ENCODE measurements around the gene PARP6.
A peak's percentile ranks its signal among the peaks of the same experiment; 100 is the strongest.
"Not testable (repeated sequence)": the region's sequence is repeated elsewhere in the genome, so short reads cannot be mapped to it uniquely, and the experiment has no call there.

The PARP6 gene

DNA sequence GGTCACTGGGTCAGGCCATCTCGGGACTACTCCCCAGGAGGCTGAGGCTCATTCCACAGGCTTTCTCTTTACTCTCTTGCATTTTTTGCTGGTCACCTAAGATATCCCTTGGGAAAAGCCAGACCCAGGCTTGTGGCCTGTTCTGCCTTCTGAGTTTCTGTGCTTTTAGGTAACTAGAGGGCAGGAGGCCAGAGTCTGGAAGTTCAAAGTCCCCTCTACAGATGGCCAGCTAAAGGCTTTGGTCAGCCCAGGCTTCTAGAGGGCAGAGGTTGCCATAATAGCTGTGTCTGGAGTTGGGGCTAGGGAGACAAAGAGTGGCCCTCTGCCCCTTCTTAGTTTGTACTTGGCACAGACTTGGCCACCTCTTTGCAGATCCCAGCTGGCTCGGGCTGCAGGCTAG, 8.4 kb upstream of the PARP6 start:
- DNase-seq: no peak

DNA sequence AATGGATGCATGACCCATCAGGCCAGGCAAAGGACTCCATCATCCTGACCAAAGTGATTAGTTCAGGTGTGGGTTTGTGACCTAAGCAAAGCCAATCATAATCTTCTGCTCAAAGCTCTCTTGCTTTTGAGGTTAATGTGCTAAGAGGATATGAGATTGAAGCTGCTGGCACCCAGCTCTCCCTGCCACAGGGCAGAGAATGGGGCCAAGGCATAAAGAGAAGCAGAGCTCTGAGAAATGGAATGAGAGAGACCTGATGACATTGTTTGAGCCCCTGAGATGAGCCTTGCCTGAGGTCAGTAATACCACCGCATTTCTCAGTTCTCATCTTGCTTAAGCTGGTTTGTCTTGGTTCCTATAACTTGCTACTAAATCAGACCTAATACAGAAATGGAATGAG, 6.4 kb upstream of the PARP6 start:
- no peak for DNase-seq

DNA sequence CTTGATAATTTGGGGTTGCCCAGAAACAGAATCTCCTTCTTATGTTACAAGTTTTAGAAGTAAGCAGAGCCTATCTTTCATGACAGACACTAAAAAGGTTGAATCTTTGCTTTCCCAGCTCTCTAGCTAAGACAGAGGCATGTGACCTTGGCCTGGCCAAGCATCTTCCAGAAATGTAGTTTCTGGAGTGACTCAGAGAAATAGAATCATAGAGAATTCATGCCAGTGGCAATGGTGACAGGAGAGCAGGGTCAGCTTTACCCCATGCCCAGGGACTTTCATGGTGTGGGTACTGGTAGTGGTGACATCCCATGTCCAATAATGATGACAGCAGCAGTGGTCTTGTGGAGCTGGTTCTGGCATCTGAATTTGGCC, 4.0 kb upstream of the PARP6 start:
- DNase-seq: no peak

DNA sequence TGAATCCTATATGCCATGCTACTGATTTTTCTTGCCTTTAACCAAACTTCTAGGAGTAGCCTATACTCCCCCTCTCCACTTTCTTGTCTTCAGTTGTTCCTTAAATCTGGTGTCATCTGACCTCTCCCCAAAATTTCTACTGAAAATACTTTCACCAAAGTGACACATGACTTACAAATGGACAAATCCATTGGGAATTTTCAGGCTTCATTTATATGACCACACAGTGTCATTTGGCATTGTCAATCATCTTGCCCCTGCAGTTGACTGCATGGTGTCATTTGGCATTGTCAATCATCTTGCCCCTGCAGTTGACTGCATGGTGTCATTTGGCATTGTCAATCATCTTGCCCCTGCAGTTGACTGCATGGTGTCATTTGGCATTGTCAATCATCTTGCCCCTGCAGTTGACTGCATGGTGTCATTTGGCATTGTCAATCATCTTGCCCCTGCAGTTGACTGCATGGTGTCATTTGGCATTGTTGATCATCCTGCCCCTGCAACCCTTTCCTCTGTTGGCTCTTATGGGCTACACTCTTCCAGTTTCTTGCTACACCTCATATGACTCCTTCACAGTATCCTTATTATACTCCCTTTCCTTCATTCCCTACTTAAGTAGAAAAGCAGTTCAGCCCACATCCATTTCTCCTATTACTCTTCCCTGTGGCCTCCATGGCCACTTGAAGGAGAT, 3.4 kb upstream of the PARP6 start:
- DNase-seq: not testable (repeated sequence)

DNA sequence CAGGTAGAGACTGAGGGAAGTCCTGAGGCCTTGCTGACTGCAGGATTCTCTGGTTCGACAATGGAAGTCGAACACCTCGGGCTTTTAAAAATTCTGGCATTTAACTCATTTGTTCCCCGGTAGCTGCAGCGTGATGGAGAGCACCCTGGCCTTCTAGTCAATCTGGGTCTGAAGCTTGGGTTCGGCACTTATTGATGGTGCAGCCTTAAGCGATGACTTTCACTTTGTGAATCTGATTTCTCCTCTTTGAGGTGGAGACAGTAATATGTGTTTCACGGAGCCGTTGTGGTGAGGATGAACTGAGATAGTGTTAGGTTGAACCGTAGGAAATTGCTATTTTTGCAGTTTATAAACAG, 621 bp upstream of the PARP6 start:
- DNase-seq: no peak

DNA sequence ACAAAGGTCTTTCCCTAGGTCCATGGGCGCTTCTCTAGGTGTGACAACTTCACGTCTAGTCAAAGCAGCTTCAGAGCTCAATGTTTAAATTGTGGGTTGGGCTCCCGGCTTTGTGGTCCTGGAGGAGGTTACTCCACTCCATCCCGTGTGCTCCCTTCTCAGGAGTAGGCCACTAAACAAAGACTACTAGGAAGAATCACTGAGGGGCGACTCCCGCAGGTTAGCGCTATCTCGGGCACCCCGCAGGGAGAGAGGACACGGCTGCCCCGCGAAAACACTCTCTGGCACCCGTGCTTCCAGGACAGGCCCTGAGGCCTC, 500 bp downstream of the PARP6 start:
- peak in 1 of 2 donors; percentile 11 for DNase-seq

DNA sequence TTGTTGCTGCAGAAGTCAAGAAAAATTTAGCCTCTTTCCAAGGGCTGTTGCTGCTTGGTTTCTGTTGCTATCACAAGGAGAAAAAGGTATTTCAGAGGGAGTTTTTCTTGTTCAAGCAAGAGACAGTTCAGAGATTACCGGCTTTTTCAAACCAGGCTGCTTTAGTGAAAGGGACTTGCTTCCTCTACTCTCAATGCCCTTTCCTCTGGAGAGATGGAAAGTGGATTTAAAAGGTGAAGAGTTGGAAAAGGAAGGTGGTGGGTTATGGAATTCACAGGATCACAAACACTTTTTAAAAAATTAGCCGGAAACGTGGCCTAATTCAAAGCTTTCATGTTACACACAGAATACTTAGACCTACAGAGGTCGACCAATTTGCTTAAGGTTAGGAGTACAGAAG, 1.1 kb downstream of the PARP6 start:
- no peak for DNase-seq

DNA sequence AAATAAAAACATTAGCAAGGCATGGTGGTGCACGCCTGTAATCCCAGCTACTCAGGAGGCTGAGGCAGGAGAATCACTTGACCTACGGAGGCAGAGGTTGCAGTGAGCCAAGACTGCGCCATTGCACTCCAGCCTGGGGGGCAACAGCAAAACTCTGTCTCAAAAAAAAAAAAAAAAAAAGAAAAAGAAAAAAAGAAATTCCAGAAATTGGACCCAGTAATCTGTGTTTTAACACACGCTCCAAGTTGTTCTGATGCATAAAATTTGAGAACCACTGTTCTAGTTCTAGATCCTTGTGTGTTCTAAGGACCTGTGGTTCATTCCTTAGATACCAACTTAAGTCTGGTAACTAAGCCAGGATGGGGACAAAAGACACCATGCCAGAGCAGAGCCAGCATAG, 2.6 kb downstream of the PARP6 start:
- no peak for DNase-seq

DNA sequence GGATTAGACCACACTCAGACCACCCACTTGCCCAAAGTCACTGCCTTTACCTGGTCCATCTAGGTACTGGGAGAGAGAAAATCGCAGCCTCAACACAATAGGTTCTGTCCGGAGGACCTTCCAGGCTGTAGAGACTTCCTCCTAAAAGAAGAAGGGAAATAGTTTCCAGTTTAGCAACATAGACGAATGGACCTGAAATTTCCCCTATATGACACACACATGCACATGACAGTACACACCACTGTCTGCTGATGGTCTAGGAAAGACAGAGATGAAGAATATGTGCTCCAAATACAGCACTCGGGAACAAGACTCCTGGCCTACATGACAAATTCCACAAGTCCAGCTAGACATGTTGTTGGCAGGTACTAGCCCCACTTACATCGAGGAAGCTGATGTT, 7.3 kb downstream of the PARP6 start:
- DNase-seq: no peak

DNA sequence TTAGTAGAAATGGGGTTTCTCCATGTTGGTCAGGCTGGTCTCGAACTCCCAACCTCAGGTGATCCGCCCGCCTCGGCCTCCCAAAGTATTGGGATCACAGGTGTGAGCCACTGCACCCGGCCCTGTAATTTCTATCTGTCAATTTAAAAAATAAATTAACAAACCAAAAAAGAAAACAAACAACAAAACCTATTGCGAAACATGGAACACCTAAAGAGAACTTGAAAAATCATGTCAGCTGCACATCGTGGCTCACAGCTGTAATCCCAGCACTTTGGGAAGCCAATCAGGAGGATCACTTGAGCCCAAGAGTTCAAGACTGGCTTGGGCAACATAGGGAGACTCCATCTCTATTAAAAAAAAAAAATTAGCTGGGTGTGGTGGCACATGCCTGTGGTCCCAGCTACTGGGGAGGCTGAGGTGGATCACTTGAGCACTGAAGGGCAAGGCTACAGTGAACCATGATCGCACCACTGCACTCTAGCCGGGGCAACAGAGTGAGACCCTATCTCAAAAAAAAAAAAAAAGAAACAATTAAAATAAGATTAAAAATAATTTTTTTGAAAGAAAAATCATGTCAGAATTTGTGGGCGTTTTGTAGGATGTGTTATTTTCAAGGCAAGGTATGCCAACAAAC, 19.6 kb downstream of the PARP6 start:
- DNase-seq: no peak

DNA sequence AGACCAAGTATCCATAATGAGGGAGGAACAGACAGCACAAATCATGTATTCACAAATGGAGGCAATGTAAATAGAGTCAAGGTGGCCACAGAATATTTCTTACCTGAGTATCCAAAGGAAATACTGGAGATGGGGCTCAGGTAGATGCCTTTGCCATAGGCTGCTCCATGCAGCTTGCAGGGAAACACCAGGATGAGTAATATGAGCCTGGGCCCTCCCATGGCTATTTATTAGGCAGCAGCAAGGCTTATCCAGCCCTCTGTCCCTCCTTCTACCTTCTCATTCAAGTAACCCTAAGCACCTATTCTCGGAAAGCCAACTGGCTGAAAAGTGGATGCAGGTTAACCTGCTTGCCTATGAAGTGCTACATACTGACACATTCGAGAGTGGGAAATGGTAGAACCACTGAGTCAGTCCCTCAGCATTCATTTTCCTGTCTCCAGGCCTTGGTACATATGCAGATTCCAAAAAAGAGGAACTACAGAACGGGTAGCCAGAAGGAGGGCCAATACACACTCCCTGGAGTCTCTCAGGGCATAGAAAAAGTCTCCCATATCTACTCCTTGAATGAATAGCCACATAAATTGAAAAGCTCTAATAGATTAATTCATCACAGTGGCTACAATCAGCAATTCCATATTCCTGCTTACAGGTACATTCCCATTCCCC, 23.1 kb downstream of the PARP6 start:
- DNase-seq: no peak

DNA sequence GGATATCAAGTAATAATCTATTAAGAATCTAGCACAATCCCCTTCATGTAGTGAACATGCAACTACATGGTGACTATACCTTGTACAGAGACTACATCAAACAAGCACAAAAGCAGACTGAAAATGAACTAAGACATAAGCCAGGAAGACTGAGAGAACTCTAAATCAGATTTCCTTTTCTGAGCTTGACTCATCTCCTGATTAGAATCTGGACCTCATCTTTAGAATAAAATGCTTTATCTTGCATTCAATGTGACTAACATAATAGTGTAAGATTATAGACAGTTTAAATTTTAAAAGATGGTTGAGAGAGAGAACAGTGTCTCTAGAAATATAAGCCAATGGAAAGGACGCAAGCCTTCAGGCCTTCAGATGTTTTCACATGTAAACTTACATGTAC, 23.8 kb downstream of the PARP6 start:
- no peak for DNase-seq

DNA sequence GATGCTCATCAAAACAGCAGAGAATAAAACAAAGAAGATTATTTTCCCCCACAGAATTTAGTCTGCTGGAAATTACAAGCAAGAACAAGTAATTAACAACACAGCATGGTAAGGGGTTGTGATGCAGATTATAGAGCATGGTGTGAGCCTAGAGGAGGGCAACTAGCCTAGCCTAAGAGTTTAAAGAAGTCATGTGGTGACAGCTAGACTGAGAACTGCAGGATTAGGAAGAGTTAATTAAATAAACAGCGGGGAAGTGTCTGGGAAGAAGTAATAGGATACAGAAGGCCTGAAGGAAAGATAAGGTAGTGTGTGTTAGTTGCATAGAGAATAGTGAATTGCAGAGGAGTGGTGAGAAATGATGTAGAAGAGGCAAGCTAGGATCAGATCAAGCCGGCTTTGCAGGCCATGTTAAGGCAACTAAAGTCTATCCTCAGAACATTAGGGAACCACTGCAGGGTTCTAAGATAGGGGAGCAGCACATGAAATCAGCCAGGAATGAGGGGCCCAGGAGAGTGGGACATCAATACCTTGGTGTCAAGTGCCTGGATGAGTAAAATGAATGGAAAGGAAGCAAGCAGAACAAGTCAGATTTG, 29.5 kb downstream of the PARP6 start:
- DNase-seq: no peak

DNA sequence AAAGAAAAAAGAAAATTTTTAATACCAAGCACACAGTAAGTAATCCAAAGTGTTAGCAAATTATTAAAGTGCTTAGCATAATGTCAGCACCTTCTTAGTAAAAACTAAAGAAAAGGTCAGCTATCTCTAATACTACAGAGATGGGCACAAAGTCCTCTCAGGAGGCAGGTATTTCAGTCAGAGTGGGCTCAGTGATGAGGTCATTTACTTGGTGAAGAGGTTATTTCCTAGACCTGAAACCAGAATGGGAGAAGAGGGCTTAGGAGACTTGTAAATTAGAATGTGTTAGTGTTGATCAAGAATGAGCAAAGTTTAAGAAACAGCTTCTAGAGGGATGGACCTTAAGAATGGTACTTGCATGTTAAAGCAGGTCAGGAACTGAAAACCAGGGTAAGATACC, 32.7 kb downstream of the PARP6 start:
- DNase-seq: no peak

DNA sequence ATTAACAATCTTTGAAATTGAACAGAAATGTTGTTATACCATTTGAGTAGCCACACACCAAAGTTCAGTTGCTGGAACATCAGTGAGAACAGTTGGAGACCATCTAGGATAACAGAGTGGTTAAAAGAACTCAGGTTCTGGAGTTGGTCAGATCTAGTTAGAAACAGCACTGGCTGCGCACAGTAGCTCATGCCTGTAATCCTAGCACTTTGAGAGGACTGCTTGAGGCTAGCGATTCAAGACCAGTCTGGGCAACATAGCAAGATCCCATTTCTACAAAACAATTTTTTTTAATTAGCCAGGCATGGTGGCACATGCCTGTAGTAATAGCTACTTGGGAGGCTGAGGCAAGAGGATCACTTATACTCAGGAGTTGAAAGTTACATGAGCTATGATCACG, 33.8 kb downstream of the PARP6 start:
- DNase-seq: no peak

DNA sequence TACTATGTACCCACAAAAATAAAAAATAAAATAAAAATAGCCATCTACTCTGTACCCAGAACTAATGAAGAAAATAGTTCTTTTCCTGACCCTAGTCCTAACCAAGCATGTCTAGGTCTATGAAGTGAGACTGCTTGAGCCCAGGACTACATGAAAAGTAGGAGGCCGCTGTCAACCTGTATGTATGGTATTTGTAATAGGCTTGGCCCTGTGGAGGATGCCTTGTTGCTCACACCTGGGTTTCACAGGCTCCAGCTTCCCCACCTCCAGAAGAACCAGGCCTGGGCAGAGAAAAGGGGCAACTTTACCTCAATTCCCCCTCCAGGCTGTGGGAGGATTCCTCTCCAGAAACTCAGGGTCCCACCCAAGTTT, 34.5 kb downstream of the PARP6 start:
- no peak for DNase-seq

DNA sequence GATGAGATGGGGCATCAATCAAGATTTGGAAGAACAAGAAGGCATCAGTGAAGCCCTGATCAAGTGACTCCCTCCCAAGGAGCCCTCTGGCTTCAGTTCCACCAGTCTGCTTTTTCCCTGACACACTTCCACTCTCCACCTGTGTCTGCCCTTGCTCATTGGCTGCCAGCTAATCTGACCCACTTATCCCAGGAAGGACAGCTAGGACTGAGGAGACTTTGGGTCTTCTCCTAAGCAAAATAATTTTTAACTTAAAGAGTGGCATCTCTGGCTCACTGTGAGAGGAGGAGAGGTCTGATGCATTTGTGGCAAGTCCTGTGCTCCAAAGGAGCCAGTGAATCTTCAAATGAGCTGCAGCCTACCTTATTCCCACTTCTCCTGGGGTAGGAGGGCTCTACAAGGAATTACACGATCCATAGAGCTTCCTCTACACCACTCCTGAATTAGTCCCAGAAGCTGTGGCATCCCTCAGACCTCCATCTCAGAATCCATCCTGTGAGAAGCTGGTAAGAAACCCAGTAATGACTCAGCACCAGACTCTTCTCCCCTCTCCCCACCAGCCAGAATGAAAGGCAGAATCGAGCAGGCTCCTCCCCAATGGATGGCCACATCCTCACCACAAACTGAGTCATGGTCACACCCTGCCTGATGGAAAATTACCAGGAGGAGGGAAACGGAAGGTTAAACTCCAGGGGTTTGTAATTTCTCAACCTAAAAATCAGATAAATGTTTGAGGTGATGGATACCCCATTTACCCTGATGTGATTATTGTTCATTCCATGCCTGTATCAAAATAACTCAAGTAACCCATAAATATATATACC, 35.1 kb downstream of the PARP6 start:
- DNase-seq: peak; percentile 28 to 69

DNA sequence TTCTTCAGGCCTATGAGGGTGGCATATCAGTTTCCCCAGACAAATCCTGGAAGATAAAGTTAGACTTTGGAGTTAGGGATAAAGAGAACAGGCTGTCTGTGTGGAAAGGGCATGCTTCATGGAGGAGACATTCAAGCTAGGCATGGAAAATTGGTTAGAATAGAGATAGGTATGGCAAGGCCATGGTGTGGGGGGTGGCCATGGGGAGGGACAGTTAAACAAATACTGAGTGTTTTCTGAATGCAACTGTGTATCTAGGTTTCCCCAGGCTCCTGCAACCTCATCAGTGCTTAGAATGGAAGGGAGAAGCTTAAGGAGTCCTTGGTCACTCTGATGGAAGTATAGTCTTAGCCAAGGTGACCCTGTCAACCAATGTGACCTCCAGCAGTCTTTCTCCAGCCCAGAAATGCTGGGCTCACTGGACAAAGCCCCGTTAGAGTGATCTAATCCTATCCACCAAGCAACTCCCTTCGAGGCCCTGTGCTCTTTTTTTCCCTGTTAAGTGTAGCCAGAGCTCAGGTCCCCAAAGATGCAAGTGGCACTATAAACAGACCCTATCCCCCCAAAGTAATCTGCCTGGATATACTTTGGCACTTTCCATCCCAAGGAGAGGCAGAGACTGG, 35.9 kb downstream of the PARP6 start:
- DNase-seq: no peak

DNA sequence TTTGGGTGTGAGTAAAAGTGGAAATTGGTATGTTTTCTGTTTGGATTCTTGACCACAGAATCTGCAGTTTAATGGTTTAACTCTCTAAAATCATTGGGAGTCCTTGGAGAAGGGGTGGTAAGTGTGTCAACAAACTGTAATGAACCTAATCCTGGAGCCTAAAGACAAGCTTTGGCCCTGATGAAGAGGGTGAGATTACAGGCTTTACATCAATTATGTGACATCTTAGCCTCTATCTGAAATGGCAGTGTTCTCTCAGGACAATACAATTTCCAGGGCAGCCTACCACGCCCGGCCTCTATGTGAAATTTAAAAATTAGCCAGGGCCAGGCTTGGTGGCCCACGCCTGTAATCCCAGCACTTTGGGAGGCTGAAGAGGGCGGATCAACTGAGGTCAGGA, 37.1 kb downstream of the PARP6 start:
- no peak for DNase-seq

DNA sequence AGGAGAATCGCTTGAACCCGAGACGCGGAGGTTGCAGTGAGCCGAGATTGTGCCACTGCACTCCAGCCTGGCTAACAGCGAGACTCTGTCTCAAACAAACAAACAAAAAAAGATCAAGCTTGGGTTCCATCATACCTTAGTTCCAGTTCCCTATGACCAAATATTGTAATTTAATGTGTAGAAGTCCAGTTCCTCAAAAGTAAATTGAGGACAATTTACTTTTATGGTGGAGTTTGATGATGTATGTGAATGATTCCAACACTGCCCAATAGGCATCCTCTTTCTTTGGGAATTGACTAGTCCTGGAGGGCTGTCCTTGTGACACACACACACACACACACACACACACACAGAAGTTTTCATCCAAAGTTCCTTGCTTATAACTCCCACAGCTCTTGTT, 38.6 kb downstream of the PARP6 start:
- DNase-seq: no peak

DNA sequence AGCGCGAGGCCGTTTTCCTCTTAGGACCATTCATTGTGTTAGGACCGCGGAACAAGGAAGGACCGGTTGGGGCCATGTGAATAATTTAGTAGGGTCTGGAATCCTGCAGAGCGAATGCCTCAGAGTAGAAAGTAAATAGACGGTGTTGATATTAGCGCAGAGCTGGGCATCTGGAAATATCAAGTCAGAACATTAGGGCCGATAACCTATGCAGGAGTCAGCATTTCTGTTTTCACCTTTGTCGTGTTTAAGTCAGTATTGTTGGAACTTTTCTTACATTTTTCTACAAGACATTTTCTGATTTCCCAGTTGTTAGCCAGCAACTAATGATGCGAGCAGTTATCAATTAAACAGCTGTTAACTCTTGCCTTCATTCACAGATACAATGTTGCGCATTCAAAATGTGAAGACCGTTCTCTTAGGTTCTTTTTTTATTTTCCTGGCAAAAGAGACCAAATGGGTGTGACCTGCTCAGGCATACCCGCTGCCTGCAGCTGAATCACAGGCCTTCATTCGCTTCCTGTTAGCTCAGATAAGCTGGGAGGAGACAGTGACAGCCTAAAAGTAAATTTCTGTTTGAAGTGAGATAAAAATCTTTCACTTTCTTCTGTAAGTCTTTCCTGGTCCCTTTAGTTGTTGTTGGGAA, 40.4 kb downstream of the PARP6 start:
- DNase-seq: peak; percentile 56 to 67

DNA sequence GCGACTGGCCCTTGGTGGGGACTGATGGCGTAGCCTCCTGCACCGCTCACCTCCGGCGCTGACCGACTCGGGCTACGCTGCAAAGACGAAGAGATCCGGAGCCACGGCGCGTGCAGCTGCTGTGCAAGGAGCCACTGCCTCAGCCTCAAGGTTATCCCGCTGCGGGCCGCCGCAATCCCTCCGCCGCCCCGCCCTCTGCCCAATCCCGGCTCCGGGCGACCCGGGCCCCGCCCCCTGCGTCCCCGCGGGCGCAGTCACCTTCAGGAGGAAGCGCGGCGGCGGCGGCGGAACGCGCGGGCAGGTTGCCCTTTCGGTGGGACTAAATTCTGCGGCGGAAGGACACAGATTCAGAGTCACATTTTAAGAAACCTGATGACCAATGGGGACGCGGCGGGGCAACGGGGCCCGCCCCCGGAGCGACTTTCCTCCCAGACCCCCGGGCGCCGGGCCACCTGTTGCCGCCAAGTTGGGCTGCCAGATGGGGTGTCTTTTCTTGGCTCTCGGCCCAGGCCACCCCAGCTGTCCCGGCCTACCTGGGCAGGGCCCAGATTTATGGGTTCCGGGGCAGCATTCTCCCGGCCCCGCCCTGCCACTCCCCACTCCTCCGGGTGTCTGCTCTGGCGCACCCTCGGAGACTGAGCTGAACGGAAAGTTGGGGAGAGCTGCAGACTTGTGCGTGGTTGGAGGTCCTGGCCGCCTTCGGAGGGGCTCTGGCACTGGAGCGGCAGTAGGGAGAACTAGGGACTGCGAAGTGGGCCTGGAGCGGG, 41.1 kb downstream of the PARP6 start, which contains the start of gene PKM:
PKM (minus strand) TSS at position 125 of the 767 bp plus-strand sequence. CDS start 12,093 bp downstream, outside the sequence.
- DNase-seq: peak; percentile 93 to 94

All from CD4-positive, alpha-beta T cell treated with Interleukin-1 beta for 1 hour (primary cell).